Stimulated activated CD8-positive, alpha-beta memory T cell treated with anti-CD3 and anti-CD28 coated beads, Interleukin-7, amount 100 ng/mL, for 4 hours (primary cell): ENCODE measurements around the gene PPP2R5C.
A peak's percentile ranks its signal among the peaks of the same experiment; 100 is the strongest.
"Not testable (repeated sequence)": the region's sequence is repeated elsewhere in the genome, so short reads cannot be mapped to it uniquely, and the experiment has no call there.

Experiments used
- DNase-seq, 2 donors: peaks; one replicate each; pipeline ENCODE4 v3.0.0-alpha.2; 2020; ENCODE audit warnings: low read depth in 2 of 2

PPP2R5C gene

DNA sequence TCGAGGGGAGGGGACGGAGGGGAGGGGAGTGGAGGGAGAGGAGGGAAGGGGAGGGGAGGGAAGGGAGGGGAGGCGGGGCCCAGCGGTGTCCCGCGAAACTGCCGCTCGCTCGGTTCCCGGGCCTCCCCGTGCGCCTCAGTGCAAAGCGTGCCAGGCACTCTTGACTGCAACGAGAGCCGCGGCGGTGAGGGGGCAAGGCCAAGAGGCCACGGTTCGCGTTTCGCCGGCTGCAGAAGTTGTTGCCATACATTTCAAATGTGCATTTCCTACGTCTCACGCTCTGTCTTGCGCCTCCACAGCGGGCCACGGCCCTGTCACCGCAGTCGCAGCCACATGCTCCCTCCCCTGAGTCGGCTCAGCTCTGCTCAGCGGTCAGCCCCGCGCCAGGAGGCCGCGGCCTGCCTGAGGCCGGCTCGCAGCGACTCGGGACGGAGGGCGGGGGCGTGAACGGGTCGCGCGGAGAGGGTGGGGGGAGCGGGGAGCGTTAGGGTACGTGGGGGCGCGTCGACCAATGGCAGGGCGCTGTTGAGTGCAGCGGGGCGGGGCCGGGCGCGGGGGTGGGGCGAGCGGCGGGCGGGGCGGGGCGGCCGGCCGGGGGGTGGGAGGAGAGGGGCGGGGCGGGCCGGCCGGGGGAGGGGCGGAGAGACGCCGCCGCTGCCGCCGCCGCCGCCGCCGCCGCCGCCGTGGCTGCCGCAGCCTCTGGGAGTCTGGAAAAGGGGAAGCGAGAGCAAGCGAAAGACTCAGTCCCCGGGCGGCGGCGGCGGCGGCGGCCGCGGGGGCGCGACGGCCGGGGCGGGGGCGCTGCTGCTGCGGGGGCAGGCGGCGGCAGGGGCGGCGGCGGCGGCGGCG, at the start of gene PPP2R5C:
TSS of gene PPP2R5C (plus strand) at position 678 of the 849 bp plus-strand sequence. CDS start 185 bp downstream, outside the sequence.
- peak; percentile 77 to 85 for DNase-seq

DNA sequence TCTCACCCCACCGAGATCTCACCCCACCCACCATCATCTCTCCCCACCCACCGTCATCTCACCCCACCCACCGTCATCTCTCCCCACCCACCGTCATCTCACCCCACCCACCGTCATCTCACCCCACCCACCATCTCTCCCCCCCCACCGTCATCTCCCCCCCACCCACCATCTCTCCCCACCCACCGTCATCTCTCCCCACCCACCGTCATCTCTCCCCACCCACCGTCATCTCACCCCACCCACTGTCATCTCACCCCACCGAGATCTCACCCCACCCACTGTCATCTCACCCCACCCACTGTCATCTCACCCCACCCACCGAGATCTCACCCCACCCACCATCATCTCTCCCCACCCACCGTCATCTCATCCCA, 49.7 kb upstream of the PPP2R5C start:
- DNase-seq = not testable (repeated sequence)

DNA sequence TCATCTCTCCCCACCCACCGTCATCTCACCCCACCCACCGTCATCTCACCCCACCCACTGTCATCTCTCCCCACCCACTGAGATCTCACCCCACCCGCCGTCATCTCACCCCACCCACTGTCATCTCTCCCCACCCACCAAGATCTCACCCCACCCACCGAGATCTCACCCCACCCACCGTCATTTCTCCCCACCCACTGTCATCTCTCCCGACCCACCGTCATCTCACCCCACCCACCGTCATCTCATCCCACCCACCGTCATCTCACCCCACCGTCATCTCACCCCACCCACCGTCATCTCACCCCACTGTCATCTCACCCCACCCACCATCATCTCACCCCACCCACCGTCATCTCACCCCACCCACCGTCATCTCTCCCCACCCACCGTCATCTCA, 49.2 kb upstream of the PPP2R5C start:
- not testable (repeated sequence) for DNase-seq

DNA sequence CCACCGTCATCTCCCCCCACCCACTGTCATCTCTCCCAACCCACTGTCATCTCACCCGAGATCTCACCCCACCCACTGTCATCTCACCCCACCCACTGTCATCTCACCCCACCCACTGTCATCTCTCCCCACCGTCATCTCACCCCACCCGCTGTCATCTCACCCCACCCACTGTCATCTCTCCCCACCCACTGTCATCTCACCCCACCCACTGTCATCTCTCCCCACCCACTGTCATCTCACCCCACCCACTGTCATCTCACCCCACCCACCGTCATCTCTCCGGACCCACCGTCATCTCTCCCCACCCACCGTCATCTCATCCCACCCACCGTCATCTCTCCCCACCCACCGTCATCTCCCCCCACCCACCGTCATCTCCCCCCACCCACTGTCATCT, 48.4 kb upstream of the PPP2R5C start:
- not testable (repeated sequence) for DNase-seq

GRCh38 chr14:101713621-101714349, 47.7 kb upstream of the PPP2R5C start:
- peak; percentile 34 to 46 for DNase-seq

- no peak for DNase-seq
These were observed 47.1 kb upstream of the PPP2R5C start for GRCh38 chr14:101714394-101714793.

DNA sequence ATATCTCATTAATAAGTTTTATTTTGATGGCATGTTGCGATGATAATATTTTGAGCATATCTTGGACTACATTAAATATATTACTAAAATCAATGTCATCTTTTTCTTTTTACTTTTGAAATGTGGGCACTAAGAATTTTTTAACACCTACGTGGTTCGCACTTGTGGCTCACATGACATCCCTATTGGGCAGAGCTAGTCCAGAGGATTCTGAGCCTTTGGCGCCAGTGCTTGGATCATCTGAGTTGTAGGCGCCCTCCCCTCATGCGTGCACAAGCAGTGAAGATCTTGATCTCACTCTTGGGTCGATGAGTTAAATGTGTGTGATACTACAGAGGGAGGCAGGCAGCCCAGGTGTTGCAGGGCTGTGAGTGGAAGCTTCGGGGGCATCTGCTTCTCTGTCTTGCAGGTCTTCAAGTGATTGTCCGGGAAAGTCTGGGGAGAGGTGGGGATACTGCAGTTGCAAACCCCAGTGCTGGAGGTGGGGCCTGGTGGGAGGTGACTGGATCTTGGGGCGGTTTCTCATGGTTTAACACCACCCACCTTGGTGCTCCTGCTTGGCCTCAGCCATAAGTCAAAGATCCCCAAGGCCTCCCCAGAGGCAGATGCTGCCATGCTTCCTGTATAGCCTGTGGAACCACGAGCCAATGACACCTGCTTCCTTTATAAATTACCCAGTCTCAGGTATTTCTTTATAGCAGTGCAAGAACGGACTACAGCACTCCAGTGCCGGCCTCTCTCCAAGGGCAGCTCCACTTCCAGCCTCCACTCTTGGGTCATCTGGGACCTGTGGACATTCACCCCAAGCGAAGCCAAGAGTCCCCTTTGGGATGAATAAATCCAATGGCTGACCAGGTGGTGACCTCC, 46.1 kb upstream of the PPP2R5C start:
- DNase-seq = no peak

- DNase-seq = no peak
These were observed 45.2 kb upstream of the PPP2R5C start for GRCh38 chr14:101716077-101716950.

GRCh38 chr14:101716956-101717662, 44.4 kb upstream of the PPP2R5C start:
- DNase-seq = no peak

- DNase-seq = no peak
These were observed 43.6 kb upstream of the PPP2R5C start for GRCh38 chr14:101717663-101718490.

DNA sequence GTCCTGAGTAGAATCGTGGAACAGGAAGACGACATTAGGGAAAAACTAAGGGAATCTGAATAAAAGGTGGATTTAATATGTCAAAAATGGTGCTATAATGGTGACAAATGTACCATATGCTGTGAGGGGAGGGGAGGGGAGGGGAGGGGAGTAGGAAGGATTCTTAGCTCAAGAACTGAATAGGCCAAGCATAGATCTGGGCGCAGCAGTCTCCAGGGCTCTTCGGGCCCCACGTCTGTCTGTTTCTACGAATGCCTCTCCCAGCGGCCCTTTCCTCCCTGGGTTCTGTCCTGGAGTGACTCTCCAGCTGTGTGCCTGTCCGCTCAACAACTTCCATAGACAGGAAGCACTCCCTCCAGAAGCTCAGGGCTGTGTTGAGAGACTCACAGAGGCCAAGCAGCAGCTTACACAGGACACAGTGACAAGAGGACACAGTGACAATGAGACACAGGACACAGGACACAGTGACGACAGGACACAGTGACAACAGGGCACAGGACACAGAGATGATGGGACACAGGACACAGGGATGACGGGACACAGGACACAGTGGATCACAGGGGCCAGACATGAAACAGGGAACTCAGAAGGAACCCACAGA, 42.4 kb upstream of the PPP2R5C start:
- DNase-seq = no peak

DNA sequence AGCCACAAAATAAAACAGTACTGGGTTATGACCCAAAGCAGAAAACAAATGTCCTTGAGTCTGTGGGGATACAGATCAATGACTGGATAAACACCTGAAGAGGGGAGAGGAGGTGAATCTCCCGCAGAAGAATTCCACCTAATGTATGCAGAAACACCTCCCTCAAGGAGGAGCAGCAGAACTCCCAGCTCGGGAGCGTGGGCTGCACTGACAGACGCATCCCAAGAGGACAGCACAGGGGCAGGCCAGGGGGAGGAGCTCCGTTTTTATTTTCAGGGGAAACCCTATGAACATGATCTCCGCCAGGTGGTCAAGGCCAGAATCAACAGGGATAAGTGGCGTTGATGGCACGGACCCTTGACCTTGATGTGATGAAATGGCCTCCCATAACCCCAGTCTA, 41.8 kb upstream of the PPP2R5C start:
- DNase-seq = no peak

GRCh38 chr14:101721111-101721510, 40.4 kb upstream of the PPP2R5C start:
- no peak for DNase-seq

GRCh38 chr14:101721951-101722661, 39.4 kb upstream of the PPP2R5C start:
- DNase-seq = peak; percentile 60 to 64

DNA sequence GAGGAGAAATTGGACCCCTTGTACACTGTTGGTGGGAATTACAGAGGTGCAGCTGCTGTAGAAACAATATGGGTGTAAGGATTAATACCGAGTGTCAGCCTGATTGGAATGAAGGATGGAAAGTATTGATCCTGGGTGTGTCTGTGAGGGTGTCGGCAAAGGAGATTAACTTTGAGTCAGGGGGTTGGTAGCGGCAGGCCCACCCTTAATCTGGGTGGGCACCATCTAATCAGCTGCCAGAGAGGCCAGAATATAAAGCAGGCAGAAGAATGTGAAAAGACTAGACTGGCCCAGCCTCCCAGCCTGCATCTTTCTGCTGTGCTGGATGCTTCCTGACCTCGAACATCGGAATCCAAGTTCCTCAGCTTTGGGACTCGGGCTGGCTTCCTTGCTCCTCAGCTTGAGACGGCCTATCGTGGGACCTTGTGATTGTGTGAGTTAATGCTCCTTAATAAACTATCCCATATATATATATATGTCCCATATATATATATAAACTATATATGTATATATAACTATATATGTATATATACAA, 38.4 kb upstream of the PPP2R5C start:
- DNase-seq = no peak

DNA sequence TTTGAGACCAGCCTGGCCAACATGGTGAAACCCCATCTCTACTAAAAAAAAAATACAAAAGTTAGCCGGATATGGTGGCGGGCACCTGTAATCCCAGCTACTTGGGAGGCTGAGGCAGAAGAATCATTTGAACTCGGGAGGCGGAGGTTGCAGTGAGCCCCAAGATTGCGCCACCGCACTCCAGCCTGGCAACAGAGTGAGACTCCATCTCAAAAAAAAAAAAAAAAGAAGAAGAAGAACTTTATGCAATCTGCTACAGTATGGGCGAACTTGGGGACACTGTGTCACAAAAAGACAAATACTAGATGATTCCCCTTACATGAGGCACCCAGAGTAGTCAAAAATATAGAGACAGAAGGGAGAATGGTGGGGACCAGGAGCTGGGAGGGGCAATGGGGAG, 35.9 kb upstream of the PPP2R5C start:
- not testable (repeated sequence) for DNase-seq

DNA sequence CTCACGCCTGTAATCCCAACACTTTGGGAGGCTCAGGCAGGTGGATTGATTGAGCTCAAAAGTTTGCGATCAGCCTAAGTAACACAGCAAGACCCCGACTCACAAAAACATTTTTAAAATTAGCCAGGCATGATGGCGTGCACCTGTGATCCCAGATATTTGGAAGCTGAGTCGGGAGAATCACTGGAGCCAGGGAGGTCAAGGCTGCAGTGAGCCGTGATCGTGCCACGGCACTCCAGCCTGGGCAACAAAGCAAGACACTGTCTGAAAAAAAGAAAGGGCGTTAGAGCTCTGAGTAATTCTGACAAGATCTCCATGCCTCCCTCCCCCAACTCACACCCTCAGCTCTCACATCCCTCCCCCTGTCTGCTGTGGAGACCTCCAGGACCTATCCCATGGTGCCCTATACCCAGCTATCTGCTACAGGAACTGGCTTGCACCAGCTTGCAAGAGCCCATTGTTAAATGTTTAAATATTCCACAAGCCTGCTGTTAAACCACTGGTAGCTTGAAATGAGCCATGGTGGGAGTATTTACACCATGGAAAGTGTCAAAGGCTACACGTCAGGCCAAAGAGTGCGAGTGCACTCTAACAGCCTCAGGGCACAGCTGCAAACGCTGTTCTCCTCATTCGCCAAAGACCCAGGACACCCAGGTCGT, 35.1 kb upstream of the PPP2R5C start:
- DNase-seq = no peak

DNA sequence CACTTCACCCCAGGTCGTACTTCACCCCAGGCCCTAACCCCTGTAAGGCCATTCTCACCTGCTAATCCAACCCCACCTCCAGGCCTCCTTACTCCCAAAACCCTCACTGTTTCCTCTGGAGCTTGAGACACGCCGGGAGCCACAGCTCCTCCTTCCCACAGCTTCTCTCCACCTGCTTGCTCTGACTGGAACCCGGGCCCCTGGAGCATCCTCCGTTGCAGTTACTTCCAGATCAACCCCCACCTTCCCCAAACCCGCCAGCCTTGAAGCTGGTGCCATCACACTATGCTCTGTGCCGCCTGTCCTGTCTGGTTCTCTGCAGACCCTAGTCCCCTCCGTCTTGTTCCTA, 34.6 kb upstream of the PPP2R5C start:
- no peak for DNase-seq
